ENCODE measurements around the gene KMT2A.

GRCh38 chr11:118529584-118530175, 93.4 kb downstream of the KMT2A start:
- TF ChIP-seq CTCF (IDR thresholded peaks at IDR 0.05), result no peak
- no peak for TF ChIP-seq POLR2A (IDR thresholded peaks at IDR 0.05)

Measured in thyroid gland (tissue), 4 donors.